ENCODE data around the gene SMIM41. TPM values are rescaled to one million over a fixed set of nuclear protein-coding genes. Genes with fewer than 3 reads are reported as not detected.

The SMIM41 gene
- total and polyA plus RNA-seq, 12 donors, result 0.19 to 0.52 (median 0.27) TPM; not detected in 8

- peaks cover 0 to 67% (median 52%) of the 10 kb centered on the region in 9 donors for H3K36me3 ChIP-seq
- H3K4me1 ChIP-seq, result peaks cover 14 to 72% (median 38%) of the 10 kb centered on the region in 9 donors
- intact Hi-C loops (cut with DNase I), result loop anchor here in 1 of 10 donors (5.0 kb wide), 1 partner anchor 73 kb away; no protein-coding TSS in a partner anchor
- TF ChIP-seq CTCF (IDR thresholded peaks at IDR 0.05), result no peak
- peak overlapping the region in 6 of 10 donors; percentile 48 to 77 (median 68) for H3K4me3 ChIP-seq
- 89 to 92% methylated on average over 21 of the region's 21 CpGs for WGBS, 2 donors
- peaks cover 0 to 5% (median 0%) of the 10 kb centered on the region in 7 donors for H3K27me3 ChIP-seq
- H3K27ac ChIP-seq, result peak overlapping the region in 4 of 10 donors; percentile 5 to 98 (median 92)
- DNase-seq (peak in 1 of 2 donors; percentile 33), ATAC-seq (peak in 1 of 8 donors; percentile 0)
- H3K9me3 ChIP-seq, result no peaks in the 10 kb centered on the region
These were observed 25.2 kb upstream of the SMIM41 start for GRCh38 chr12:52054231-52054832.

DNA sequence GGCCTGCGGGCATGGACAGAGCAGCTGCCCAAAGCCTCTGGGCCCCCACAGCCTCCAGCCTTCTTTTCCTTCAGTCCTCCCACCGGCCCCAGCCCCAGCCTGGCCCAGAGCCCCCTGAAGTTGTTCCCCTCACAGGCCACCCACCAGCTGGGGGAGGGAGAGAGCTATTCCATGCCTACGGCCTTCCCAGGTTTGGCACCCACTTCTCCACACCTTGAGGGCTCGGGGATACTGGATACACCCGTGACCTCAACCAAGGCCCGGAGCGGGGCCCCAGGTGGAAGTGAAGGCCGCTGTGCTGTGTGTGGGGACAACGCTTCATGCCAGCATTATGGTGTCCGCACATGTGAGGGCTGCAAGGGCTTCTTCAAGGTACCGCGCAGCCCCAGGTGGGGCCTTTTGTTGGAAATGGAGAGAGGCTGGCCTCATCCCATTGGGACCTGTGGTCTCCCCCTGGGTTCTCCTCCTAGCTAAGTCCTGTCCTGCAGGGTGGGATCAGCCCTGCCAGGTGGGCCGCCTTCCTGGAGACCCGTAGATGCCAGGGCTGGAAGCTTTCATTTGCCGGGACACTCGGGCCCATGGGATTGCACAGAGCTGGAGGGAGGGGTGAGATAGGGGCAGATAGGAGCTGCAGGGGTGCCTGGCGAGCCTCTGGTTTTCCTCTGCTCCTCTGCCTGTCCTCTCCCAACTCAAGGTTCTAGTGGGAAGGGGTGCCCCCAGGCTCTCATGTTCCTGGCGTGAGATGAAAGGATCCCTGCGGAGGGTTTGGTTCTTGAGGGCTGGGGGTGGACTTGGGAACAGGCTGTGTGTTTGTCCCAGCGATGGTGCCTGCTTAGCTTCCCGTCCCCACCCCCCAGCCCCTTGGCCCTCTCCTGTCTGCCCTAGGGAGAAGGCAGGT, 24.4 kb upstream of the SMIM41 start:
- peak overlapping the region in 3 of 10 donors; percentile 2 to 77 (median 9) for H3K4me3 ChIP-seq
- DNase-seq (no peak), ATAC-seq (no peak)
- intact Hi-C loops (cut with DNase I), result loop anchor here in 1 of 10 donors (5.0 kb wide), 1 partner anchor 72 kb away; no protein-coding TSS in a partner anchor
- peaks cover 6 to 66% (median 30%) of the 10 kb centered on the region in 9 donors for H3K4me1 ChIP-seq
- peaks cover 0 to 5% (median 0%) of the 10 kb centered on the region in 7 donors for H3K27me3 ChIP-seq
- H3K36me3 ChIP-seq, result peaks cover 0 to 75% (median 57%) of the 10 kb centered on the region in 9 donors
- peak overlapping the region in 3 of 10 donors; percentile 5 to 9 (median 5) for H3K27ac ChIP-seq
- TF ChIP-seq CTCF (IDR thresholded peaks at IDR 0.05), result no peak
- no peaks in the 10 kb centered on the region for H3K9me3 ChIP-seq
- 94 to 95% methylated on average over 21 of the region's 21 CpGs for WGBS, 2 donors

- DNase-seq, result peak in 1 of 2 donors; percentile 31
- WGBS, 2 donors, result 89 to 91% methylated on average over 27 of the region's 27 CpGs
- Histone ChIP-seq H3K27ac (peak overlapping the region in 2 of 10 donors; percentile 10 to 27), H3K9me3 (no peaks in the 10 kb centered on the region), H3K27me3 (no peaks in the 10 kb centered on the region), H3K4me3 (no peak overlapping the region), H3K4me1 (peaks cover 0 to 58% (median 23%) of the 10 kb centered on the region in 9 donors), H3K36me3 (peaks cover 0 to 78% (median 57%) of the 10 kb centered on the region in 9 donors)
- no peak for ATAC-seq
- intact Hi-C loops (cut with DNase I), result no loop called here
- no peak for TF ChIP-seq CTCF (IDR thresholded peaks at IDR 0.05)
These were observed 23.5 kb upstream of the SMIM41 start for GRCh38 chr12:52055731-52056711.
